HEK293 (cell line): ENCODE data around the gene ISM2.

ENCODE experiments used
- CTCF ChIA-PET: fragments of 350-600 bp; formaldehyde crosslinking; extraction: SDS; loops from one replicate; lab custom pipeline; 2021; ENCODE audit warnings: antibody characterized with exemption; lab: Yijun Ruan, JAX
- POLR2A ChIA-PET: fragments of 300-600 bp; formaldehyde crosslinking; extraction: SDS; loops from one replicate; lab custom pipeline; 2020; ENCODE audit warnings: antibody characterized with exemption, inconsistent platforms; lab: Yijun Ruan, JAX
- H3K27ac ChIP-seq: fragments of 200-500 bp; sonication (Bioruptor generic); 2 replicates; pipeline ENCODE4 v1.5.1; 2014; ENCODE audit warnings: low read depth, low read length, control low read depth, inconsistent platforms; ENCODE audit errors: extremely low read depth
- H3K36me3 ChIP-seq, 2 experiments: fragments of 200-500 bp in 1 of 2; sonication (Bioruptor generic) in 1 of 2; 1 replicate in 1 of 2; 2 replicates in 1 of 2; pipeline ENCODE4 v1.5.1; 2014 to 2017; ENCODE audit warnings: inconsistent platforms in 2 of 2, low read length in 2 of 2; ENCODE audit not compliant: control insufficient read depth in 2 of 2, insufficient read depth in 1 of 2
- H3K4me1 ChIP-seq: fragments of 200-500 bp; sonication (Bioruptor generic); 2 replicates; pipeline ENCODE4 v1.5.1; 2014; ENCODE audit warnings: mild to moderate bottlenecking, low read length, inconsistent platforms; ENCODE audit not compliant: control insufficient read depth, insufficient read depth
- H3K4me3 ChIP-seq: 2 replicates; pipeline ENCODE4 v1.5.1; 2011; ENCODE audit warnings: low read depth, mild to moderate bottlenecking, control low read depth, low read length, moderate library complexity
- H3K9me3 ChIP-seq: fragments of 200-500 bp; sonication (Bioruptor generic); 2 replicates; pipeline ENCODE4 v1.5.1; 2014; ENCODE audit warnings: low read depth, low read length, inconsistent platforms; ENCODE audit not compliant: control insufficient read depth, insufficient read depth
- EGR2 ChIP-seq: fragments of 450-650 bp; formaldehyde crosslinking; IDR thresholded peaks from 2 replicates; pipeline ENCODE4 v1.5.1; 2016; ENCODE audit warnings: low read depth, missing biosample characterization, missing genetic modification characterization
- GLIS2 ChIP-seq: fragments of 450-650 bp; formaldehyde crosslinking; IDR thresholded peaks from 2 replicates; pipeline ENCODE4 v1.5.1; 2016; ENCODE audit warnings: missing biosample characterization, missing genetic modification characterization
- KLF8 ChIP-seq: fragments of 450-650 bp; formaldehyde crosslinking; IDR thresholded peaks from 2 replicates; pipeline ENCODE4 v1.5.1; 2016; ENCODE audit warnings: missing biosample characterization, missing genetic modification characterization
- MYNN ChIP-seq: fragments of 450-650 bp; formaldehyde crosslinking; IDR thresholded peaks from 2 replicates; pipeline ENCODE4 v1.5.1; 2016; ENCODE audit warnings: missing biosample characterization, missing genetic modification characterization, borderline replicate concordance
- OVOL3 ChIP-seq: fragments of 450-650 bp; formaldehyde crosslinking; IDR thresholded peaks from 2 replicates; pipeline ENCODE4 v1.5.1; 2016; ENCODE audit warnings: missing biosample characterization, missing genetic modification characterization
- TCF7L2 ChIP-seq: IDR thresholded peaks from 2 replicates; pipeline ENCODE4 v1.6.1; 2011; ENCODE audit warnings: low read depth, mild to moderate bottlenecking, inconsistent platforms, low read length, moderate library complexity, borderline replicate concordance
- TRIM28 ChIP-seq: IDR thresholded peaks from 2 replicates; pipeline ENCODE4 v1.6.1; 2011; ENCODE audit warnings: low read length, control low read depth, borderline replicate concordance
- ZBTB20 ChIP-seq: fragments of 450-650 bp; formaldehyde crosslinking; IDR thresholded peaks from 2 replicates; pipeline ENCODE4 v1.5.1; 2016; ENCODE audit warnings: missing biosample characterization, missing genetic modification characterization
- ZIC2 ChIP-seq: fragments of 450-650 bp; formaldehyde crosslinking; IDR thresholded peaks from 2 replicates; pipeline ENCODE4 v1.5.1; 2016; ENCODE audit warnings: missing biosample characterization, missing genetic modification characterization
- ZNF174 ChIP-seq: fragments of 450-650 bp; formaldehyde crosslinking; IDR thresholded peaks from 2 replicates; pipeline ENCODE4 v1.5.0; 2017; ENCODE audit warnings: missing biosample characterization, mild to moderate bottlenecking, missing genetic modification characterization
- ZNF211 ChIP-seq: fragments of 450-650 bp; formaldehyde crosslinking; IDR thresholded peaks from 2 replicates; pipeline ENCODE4 v1.5.1; 2016; ENCODE audit warnings: low read depth, missing biosample characterization, missing genetic modification characterization
- ZNF266 ChIP-seq: fragments of 450-650 bp; formaldehyde crosslinking; IDR thresholded peaks from 2 replicates; pipeline ENCODE4 v1.5.1; 2016; ENCODE audit warnings: missing biosample characterization, missing genetic modification characterization, low read depth
- ZNF37A ChIP-seq: fragments of 450-650 bp; IDR thresholded peaks from 2 replicates; pipeline ENCODE4 v1.5.1; 2018; ENCODE audit warnings: missing biosample characterization, missing genetic modification characterization
- ZNF416 ChIP-seq: fragments of 450-650 bp; formaldehyde crosslinking; IDR thresholded peaks from 2 replicates; pipeline ENCODE4 v1.5.1; 2016; ENCODE audit warnings: missing biosample characterization, missing genetic modification characterization
- ZNF423 ChIP-seq: fragments of 450-650 bp; formaldehyde crosslinking; IDR thresholded peaks from 2 replicates; pipeline ENCODE4 v1.5.1; 2016; ENCODE audit warnings: missing biosample characterization, missing genetic modification characterization
- ZNF600 ChIP-seq: fragments of 450-650 bp; formaldehyde crosslinking; IDR thresholded peaks from 2 replicates; pipeline ENCODE4 v1.5.1; 2016; ENCODE audit warnings: missing biosample characterization, missing genetic modification characterization
- ZNF792 ChIP-seq: fragments of 450-650 bp; formaldehyde crosslinking; IDR thresholded peaks from 2 replicates; pipeline ENCODE4 v1.5.1; 2016; ENCODE audit warnings: missing biosample characterization, missing genetic modification characterization
- ZSCAN30 ChIP-seq: fragments of 450-650 bp; IDR thresholded peaks from 2 replicates; pipeline ENCODE4 v1.5.1; 2018; ENCODE audit warnings: missing biosample characterization, mild to moderate bottlenecking, missing genetic modification characterization, moderate library complexity
- TF ChIP-seq, protein P1 (sequence below): fragments of 450-650 bp; formaldehyde crosslinking; IDR thresholded peaks from 2 replicates; pipeline ENCODE4 v1.5.1; 2017; ENCODE audit warnings: missing biosample characterization, missing genetic modification characterization
- TF ChIP-seq, protein P2 (sequence below): IDR thresholded peaks from 2 replicates; pipeline ENCODE4 v1.6.1; 2011; ENCODE audit warnings: mild to moderate bottlenecking, low read depth, low read length, borderline replicate concordance

The ISM2 gene

DNA sequence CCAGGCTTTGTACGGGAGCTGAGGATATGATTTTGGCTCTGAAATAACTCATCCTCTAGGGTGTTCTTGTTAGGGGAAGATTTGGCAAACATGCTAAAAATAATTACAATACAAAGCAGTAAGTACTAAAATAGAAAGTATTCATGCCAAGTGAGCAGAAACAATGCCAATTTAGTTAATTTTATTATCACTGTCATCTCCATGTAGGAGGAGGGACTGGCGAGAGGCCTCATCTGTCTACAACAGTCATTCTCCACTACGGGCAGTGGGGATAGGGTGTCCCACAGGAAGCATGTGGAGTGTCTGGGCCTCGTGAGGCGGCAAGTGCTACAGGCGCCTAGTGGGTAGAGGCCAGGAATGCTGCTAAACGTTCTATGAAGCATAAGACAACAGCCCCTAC, 3.3 kb downstream of the ISM2 start (continued):
- TF ChIP-seq, protein P1, sequence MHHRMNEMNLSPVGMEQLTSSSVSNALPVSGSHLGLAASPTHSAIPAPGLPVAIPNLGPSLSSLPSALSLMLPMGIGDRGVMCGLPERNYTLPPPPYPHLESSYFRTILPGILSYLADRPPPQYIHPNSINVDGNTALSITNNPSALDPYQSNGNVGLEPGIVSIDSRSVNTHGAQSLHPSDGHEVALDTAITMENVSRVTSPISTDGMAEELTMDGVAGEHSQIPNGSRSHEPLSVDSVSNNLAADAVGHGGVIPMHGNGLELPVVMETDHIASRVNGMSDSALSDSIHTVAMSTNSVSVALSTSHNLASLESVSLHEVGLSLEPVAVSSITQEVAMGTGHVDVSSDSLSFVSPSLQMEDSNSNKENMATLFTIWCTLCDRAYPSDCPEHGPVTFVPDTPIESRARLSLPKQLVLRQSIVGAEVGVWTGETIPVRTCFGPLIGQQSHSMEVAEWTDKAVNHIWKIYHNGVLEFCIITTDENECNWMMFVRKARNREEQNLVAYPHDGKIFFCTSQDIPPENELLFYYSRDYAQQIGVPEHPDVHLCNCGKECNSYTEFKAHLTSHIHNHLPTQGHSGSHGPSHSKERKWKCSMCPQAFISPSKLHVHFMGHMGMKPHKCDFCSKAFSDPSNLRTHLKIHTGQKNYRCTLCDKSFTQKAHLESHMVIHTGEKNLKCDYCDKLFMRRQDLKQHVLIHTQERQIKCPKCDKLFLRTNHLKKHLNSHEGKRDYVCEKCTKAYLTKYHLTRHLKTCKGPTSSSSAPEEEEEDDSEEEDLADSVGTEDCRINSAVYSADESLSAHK (tag by site-specific recombination) = no peak
- no peak for TF ChIP-seq GLIS2
- no peak for TF ChIP-seq ZNF37A (tag by site-specific recombination)
- no peak for TF ChIP-seq MYNN

DNA sequence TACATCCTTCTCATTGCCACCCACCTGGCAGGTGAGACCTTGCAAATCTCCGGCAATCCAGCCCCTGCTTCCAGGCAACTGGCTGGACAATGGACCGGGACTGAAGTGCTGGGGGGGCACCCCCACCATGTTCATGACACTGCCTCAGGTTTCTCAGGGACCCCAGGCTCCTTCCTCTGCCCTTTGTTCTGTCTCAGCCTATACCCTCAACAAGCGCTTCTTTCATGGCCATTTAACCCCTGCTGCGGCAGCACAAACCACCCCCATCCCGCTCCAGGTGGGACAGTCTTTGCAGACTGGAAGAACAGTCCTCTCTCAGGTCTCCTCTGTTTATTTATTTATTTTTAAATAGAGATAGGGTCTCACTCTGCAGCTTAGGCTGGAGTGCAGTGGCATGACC, 7.6 kb downstream of the ISM2 start:
- no peaks in the 10 kb centered on the region for H3K4me1 ChIP-seq
- no peaks in the 10 kb centered on the region for H3K36me3 ChIP-seq
- H3K9me3 ChIP-seq = no peaks in the 10 kb centered on the region
- ChIA-PET POLR2A (interaction anchor here (0.7 kb wide), 1 partner anchor 19 kb away, joined by 6 read pairs; no protein-coding TSS in a partner anchor), CTCF (interaction anchor here (0.6 kb wide), 1 partner anchor 745 kb away, joined by 5 read pairs; no protein-coding TSS in a partner anchor)
- H3K27ac ChIP-seq = no peak overlapping the region
- H3K4me3 ChIP-seq = no peak overlapping the region
- TF ChIP-seq ZNF600 = no peak
- TF ChIP-seq TRIM28 = no peak
- TF ChIP-seq ZNF423 (tag by site-specific recombination) = no peak
- no peak for TF ChIP-seq ZNF416 (tag by site-specific recombination)
- TF ChIP-seq, protein P2, sequence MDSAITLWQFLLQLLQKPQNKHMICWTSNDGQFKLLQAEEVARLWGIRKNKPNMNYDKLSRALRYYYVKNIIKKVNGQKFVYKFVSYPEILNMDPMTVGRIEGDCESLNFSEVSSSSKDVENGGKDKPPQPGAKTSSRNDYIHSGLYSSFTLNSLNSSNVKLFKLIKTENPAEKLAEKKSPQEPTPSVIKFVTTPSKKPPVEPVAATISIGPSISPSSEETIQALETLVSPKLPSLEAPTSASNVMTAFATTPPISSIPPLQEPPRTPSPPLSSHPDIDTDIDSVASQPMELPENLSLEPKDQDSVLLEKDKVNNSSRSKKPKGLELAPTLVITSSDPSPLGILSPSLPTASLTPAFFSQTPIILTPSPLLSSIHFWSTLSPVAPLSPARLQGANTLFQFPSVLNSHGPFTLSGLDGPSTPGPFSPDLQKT = no peak
- TF ChIP-seq ZBTB20 (tag by site-specific recombination) = no peak
- TF ChIP-seq TCF7L2 = no peak
- TF ChIP-seq ZNF174 (tag by site-specific recombination) = no peak
- TF ChIP-seq ZIC2 (tag by site-specific recombination) = no peak
- TF ChIP-seq ZSCAN30 (tag by site-specific recombination) = no peak
- no peak for TF ChIP-seq ZNF266 (tag by site-specific recombination)
- no peak for TF ChIP-seq EGR2 (tag by site-specific recombination)
- TF ChIP-seq ZNF211 (tag by site-specific recombination) = no peak
- TF ChIP-seq OVOL3 (tag by site-specific recombination) = no peak
- TF ChIP-seq KLF8 (tag by site-specific recombination) = no peak
- TF ChIP-seq ZNF792 (tag by site-specific recombination) = no peak

DNA sequence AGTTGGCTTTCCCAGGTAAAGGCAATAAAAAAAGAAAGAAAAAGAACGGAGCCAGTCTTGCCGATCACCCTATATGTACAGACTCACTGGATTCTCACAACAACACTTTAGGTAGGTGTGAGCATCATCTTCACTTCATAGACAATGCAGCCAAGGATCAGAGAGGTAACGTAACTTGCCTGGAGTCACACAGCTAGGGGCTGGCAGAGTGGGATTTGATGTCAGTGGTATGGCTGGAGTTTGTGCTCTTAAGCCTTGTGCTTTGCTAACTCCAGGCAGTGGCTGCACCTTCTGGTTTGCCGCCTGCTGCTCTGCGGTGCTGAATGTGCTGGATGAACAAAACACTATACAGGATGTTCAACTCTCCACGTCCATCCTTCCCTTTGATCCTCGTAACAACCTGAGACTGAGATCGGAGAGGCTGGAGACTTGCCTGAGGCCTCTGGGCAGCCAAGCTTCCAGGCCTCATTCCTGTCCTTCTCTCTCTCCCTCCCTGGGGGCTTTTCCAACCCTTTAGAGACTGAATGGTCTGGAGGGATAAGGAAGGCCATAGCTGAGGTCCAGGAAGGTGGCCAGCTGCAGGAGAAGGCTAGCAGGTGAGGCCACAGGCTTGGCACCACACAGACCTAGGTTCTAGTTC, 8.1 kb downstream of the ISM2 start:
- Histone ChIP-seq H3K4me1 (no peaks in the 10 kb centered on the region), H3K9me3 (no peaks in the 10 kb centered on the region), H3K4me3 (no peak overlapping the region), H3K27ac (no peak overlapping the region), H3K36me3 (no peaks in the 10 kb centered on the region)
- TF ChIP-seq ZNF211 (tag by site-specific recombination) = no peak
- POLR2A ChIA-PET = no interaction called here
- CTCF ChIA-PET = no interaction called here
